Measurements from ENCODE around the gene GRIN2C.

Gene GRIN2C

GRCh38 chr17:74861662-74862107 is 2.0 kb upstream of the GRIN2C start:
- H3K18ac ChIP-seq (ENCODE audit: low read length), result no peak overlapping the region
- H3K4me1 ChIP-seq (ENCODE audit: control insufficient read depth in 2 of 2, insufficient read depth in 1 of 2, low read depth in 1 of 2, low read length in 2 of 2), result peaks cover 2 to 3% of the 10 kb centered on the region in 2 donors
- H3K23ac ChIP-seq (ENCODE audit: low read depth, low read length, poor library complexity), result peak overlapping the region; percentile 55
- no peak overlapping the region for H3K4me3 ChIP-seq (ENCODE audit: low read length in 2 of 2)
- H4K8ac ChIP-seq (ENCODE audit: low read depth, low read length), result no peak overlapping the region
- H2BK120ac ChIP-seq (ENCODE audit: low read depth, low read length), result no peak overlapping the region
- peak overlapping the region; percentile 50 for H2AFZ ChIP-seq (ENCODE audit: low read length)
- WGBS, 2 donors (ENCODE audit: extremely low coverage in 2 of 2, insufficient read length in 2 of 2, insufficient replicate concordance in 1 of 2), result no CpG with 5 or more reads among the region's 36 CpGs
- H2BK15ac ChIP-seq (ENCODE audit: low read length), result no peak overlapping the region
- H4K91ac ChIP-seq (ENCODE audit: low read depth, low read length, poor library complexity), result no peak overlapping the region
- no peak for DNase-seq (ENCODE audit: low spot score)
- H3K79me1 ChIP-seq (ENCODE audit: low read depth, low read length), result no peaks in the 10 kb centered on the region
- H3K9ac ChIP-seq (ENCODE audit: low read depth, low read length, poor library complexity), result no peak overlapping the region
- H3K14ac ChIP-seq (ENCODE audit: low read length), result no peak overlapping the region
- H3K27ac ChIP-seq (replicated peaks; ENCODE audit: low read length), result no peak overlapping the region
- H3K4me2 ChIP-seq (ENCODE audit: insufficient read depth, low read length, poor library complexity, severe bottlenecking), result peak overlapping the region; percentile 39
- H3K9me3 ChIP-seq (replicated peaks in 1 of 2; ENCODE audit: control insufficient read depth in 2 of 2, insufficient read depth in 1 of 2, low read depth in 1 of 2, low read length in 2 of 2), result no peaks in the 10 kb centered on the region
- H3K27me3 ChIP-seq (ENCODE audit: control insufficient read depth in 3 of 3, insufficient read depth in 3 of 3, low read depth in 1 of 3, low read length in 3 of 3), result peaks cover 31 to 49% (median 49%) of the 10 kb centered on the region in 3 experiments
- peak overlapping the region; percentile 25 for H2AK5ac ChIP-seq (ENCODE audit: low read depth, low read length)
- H2BK12ac ChIP-seq (ENCODE audit: low read length), result no peak overlapping the region
- no peak overlapping the region for H2BK5ac ChIP-seq (ENCODE audit: low read length)
- peaks cover 4 to 36% of the 10 kb centered on the region in 2 donors for H3K36me3 ChIP-seq (replicated peaks in 1 of 2; ENCODE audit: control insufficient read depth in 2 of 2, insufficient read depth in 2 of 2, low read length in 2 of 2)
- H3K4ac ChIP-seq (ENCODE audit: low read length), result no peak overlapping the region

GRCh38 chr17:74860872-74861661 is 1.4 kb upstream of the GRIN2C start:
- H3K27ac ChIP-seq (replicated peaks; ENCODE audit: low read length), result no peak overlapping the region
- H2AFZ ChIP-seq (ENCODE audit: low read length), result peak overlapping the region; percentile 72
- H3K36me3 ChIP-seq (replicated peaks in 1 of 2; ENCODE audit: control insufficient read depth in 2 of 2, insufficient read depth in 2 of 2, low read length in 2 of 2), result peaks cover 2 to 30% of the 10 kb centered on the region in 2 donors
- peaks cover 2 to 3% of the 10 kb centered on the region in 2 donors for H3K4me1 ChIP-seq (ENCODE audit: control insufficient read depth in 2 of 2, insufficient read depth in 1 of 2, low read depth in 1 of 2, low read length in 2 of 2)
- H3K14ac ChIP-seq (ENCODE audit: low read length), result peak overlapping the region; percentile 56
- H3K9ac ChIP-seq (ENCODE audit: low read depth, low read length, poor library complexity), result peak overlapping the region; percentile 3
- H2AK5ac ChIP-seq (ENCODE audit: low read depth, low read length), result peak overlapping the region; percentile 70
- H3K27me3 ChIP-seq (ENCODE audit: control insufficient read depth in 3 of 3, insufficient read depth in 3 of 3, low read depth in 1 of 3, low read length in 3 of 3), result peaks cover 31 to 53% (median 50%) of the 10 kb centered on the region in 3 experiments
- peak overlapping the region; percentile 85 for H3K23ac ChIP-seq (ENCODE audit: low read depth, low read length, poor library complexity)
- H4K8ac ChIP-seq (ENCODE audit: low read depth, low read length), result no peak overlapping the region
- peak overlapping the region; percentile 71 for H3K4me2 ChIP-seq (ENCODE audit: insufficient read depth, low read length, poor library complexity, severe bottlenecking)
- H2BK15ac ChIP-seq (ENCODE audit: low read length), result peak overlapping the region; percentile 33
- H2BK5ac ChIP-seq (ENCODE audit: low read length), result no peak overlapping the region
- no peaks in the 10 kb centered on the region for H3K9me3 ChIP-seq (replicated peaks in 1 of 2; ENCODE audit: control insufficient read depth in 2 of 2, insufficient read depth in 1 of 2, low read depth in 1 of 2, low read length in 2 of 2)
- peak overlapping the region; percentile 83 for H3K18ac ChIP-seq (ENCODE audit: low read length)
- peak overlapping the region in 1 of 2 donors; percentile 58 for H3K4me3 ChIP-seq (ENCODE audit: low read length in 2 of 2)
- whole genome bisulfite sequencing, 2 donors (ENCODE audit: extremely low coverage in 2 of 2, insufficient read length in 2 of 2, insufficient replicate concordance in 1 of 2), result no CpG with 5 or more reads among the region's 96 CpGs
- no peak overlapping the region for H2BK120ac ChIP-seq (ENCODE audit: low read depth, low read length)
- no peaks in the 10 kb centered on the region for H3K79me1 ChIP-seq (ENCODE audit: low read depth, low read length)
- H3K4ac ChIP-seq (ENCODE audit: low read length), result no peak overlapping the region
- no peak overlapping the region for H4K91ac ChIP-seq (ENCODE audit: low read depth, low read length, poor library complexity)
- DNase-seq (ENCODE audit: low spot score), result no peak
- H2BK12ac ChIP-seq (ENCODE audit: low read length), result peak overlapping the region; percentile 6

- Histone ChIP-seq H3K4me1 (ENCODE audit: control insufficient read depth in 2 of 2, insufficient read depth in 1 of 2, low read depth in 1 of 2, low read length in 2 of 2) (peaks cover 2 to 3% of the 10 kb centered on the region in 2 donors), H4K8ac (ENCODE audit: low read depth, low read length) (no peak overlapping the region), H4K91ac (ENCODE audit: low read depth, low read length, poor library complexity) (no peak overlapping the region), H3K79me1 (ENCODE audit: low read depth, low read length) (no peaks in the 10 kb centered on the region), H3K9me3 (replicated peaks in 1 of 2; ENCODE audit: control insufficient read depth in 2 of 2, insufficient read depth in 1 of 2, low read depth in 1 of 2, low read length in 2 of 2) (no peaks in the 10 kb centered on the region), H3K9ac (ENCODE audit: low read depth, low read length, poor library complexity) (no peak overlapping the region), H2BK120ac (ENCODE audit: low read depth, low read length) (no peak overlapping the region), H2AFZ (ENCODE audit: low read length) (peak overlapping the region; percentile 72), H3K27ac (replicated peaks; ENCODE audit: low read length) (no peak overlapping the region), H3K36me3 (replicated peaks in 1 of 2; ENCODE audit: control insufficient read depth in 2 of 2, insufficient read depth in 2 of 2, low read length in 2 of 2) (peaks cover 2 to 24% of the 10 kb centered on the region in 2 donors), H3K4me2 (ENCODE audit: insufficient read depth, low read length, poor library complexity, severe bottlenecking) (peak overlapping the region; percentile 71), H3K4ac (ENCODE audit: low read length) (no peak overlapping the region), H2BK15ac (ENCODE audit: low read length) (peak overlapping the region; percentile 33), H2BK5ac (ENCODE audit: low read length) (no peak overlapping the region), H3K14ac (ENCODE audit: low read length) (no peak overlapping the region), H3K4me3 (ENCODE audit: low read length in 2 of 2) (no peak overlapping the region), H2BK12ac (ENCODE audit: low read length) (no peak overlapping the region), H3K27me3 (ENCODE audit: control insufficient read depth in 3 of 3, insufficient read depth in 3 of 3, low read depth in 1 of 3, low read length in 3 of 3) (peaks cover 31 to 60% (median 56%) of the 10 kb centered on the region in 3 experiments), H3K23ac (ENCODE audit: low read depth, low read length, poor library complexity) (peak overlapping the region; percentile 89), H2AK5ac (ENCODE audit: low read depth, low read length) (peak overlapping the region; percentile 70), H3K18ac (ENCODE audit: low read length) (peak overlapping the region; percentile 83)
- no peak for DNase-seq (ENCODE audit: low spot score)
- WGBS, 2 donors (ENCODE audit: extremely low coverage in 2 of 2, insufficient read length in 2 of 2, insufficient replicate concordance in 1 of 2), result no CpG with 5 or more reads among the region's 44 CpGs
Observed at GRCh38 chr17:74860229-74860871, 665 bp upstream of the GRIN2C start.

All from neuronal stem cell (in vitro differentiated cells).